Measurements from ENCODE around the gene SOCS1. TPM values are rescaled to one million over a fixed set of nuclear protein-coding genes. Genes with fewer than 3 reads are reported as not detected.

The SOCS1 gene
- total and polyA plus RNA-seq, 4 experiments from 2014 or later = 14.7 to 37.8 (median 17.1) TPM

DNA sequence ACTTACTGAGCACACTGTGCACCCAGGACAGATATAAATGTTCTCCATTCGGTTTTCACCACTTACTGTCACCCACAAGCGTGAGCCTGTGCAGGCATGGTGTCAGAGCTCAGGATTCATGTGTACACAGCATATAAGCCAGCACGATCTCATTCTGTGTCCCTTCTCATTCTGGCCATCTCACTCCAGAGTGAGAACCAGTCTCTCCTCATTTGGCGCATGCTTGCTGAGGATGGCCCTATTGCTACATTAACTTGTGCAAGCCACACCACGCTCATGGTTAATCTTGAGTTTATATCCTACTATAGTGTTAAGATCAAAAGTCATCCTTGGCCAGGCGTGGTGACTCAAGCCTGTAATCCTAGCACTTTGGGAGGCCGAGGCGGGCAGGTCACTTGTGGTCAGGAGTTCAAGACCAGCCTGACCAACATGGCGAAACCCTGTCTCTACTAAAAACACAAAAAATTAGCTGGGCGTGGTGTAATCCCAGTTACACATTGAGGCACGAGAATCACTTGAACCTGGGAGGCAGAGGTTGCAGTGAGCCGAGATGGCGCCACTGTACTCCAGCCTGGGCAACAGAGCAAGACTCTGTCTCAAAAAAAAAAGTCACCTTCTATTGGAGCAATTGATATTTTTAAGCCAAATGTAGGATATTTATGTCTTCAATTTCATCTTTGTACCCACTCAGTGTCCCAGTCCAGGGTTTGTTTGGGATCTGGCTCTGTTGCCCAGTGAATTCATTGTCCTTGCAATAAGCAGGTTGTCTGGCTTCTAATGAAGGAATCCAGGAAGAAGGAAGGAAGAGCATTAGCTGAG lies 20.9 kb downstream of the SOCS1 start:
- POLR2A ChIA-PET (ENCODE audit: partially characterized antibody) = interaction anchor here (1.0 to 7.7 kb wide), 5 partner anchors 10 to 562 kb away, joined by 3 to 127 read pairs (median 5); partner anchors contain the start of genes SOCS1 and ZC3H7A
- Mint-ChIP-seq H3K36me3 (no peaks in the 10 kb centered on the region), H3K27ac (peak overlapping the region; percentile 39 to 93 (median 81)), H3K4me1 (peaks cover 30 to 57% (median 42%) of the 10 kb centered on the region in 4 donors), H3K9me3 (peaks cover 0 to 1% (median 0%) of the 10 kb centered on the region in 8 donors), H3K27me3 (no peaks in the 10 kb centered on the region), H3K4me3 (peak overlapping the region in 4 of 8 donors; percentile 11 to 67 (median 32))
- Histone ChIP-seq H3K4me1 (ENCODE audit: insufficient read depth, low read length) (peaks cover 54% of the 10 kb centered on the region), H3K27me3 (ENCODE audit: insufficient read depth, low read length) (no peaks in the 10 kb centered on the region), H3K36me3 (ENCODE audit: insufficient read depth, low read length) (no peaks in the 10 kb centered on the region), H3K4me3 (ENCODE audit: low read length in 2 of 2) (no peak overlapping the region), H3K27ac (ENCODE audit: low read depth, low read length) (no peak overlapping the region), H3K9me3 (ENCODE audit: control insufficient read depth in 1 of 2, low read length in 2 of 2) (no peaks in the 10 kb centered on the region)
- CTCF ChIA-PET (ENCODE audit: partially characterized antibody) = interaction anchor here (0.9 to 2.9 kb wide), 4 partner anchors 11 to 20 kb away, joined by 4 to 17 read pairs (median 8); partner anchors contain the start of gene SOCS1
- no peak for DNase-seq
- intact Hi-C loops (cut with micrococcal nuclease) = no loop called here

DNA sequence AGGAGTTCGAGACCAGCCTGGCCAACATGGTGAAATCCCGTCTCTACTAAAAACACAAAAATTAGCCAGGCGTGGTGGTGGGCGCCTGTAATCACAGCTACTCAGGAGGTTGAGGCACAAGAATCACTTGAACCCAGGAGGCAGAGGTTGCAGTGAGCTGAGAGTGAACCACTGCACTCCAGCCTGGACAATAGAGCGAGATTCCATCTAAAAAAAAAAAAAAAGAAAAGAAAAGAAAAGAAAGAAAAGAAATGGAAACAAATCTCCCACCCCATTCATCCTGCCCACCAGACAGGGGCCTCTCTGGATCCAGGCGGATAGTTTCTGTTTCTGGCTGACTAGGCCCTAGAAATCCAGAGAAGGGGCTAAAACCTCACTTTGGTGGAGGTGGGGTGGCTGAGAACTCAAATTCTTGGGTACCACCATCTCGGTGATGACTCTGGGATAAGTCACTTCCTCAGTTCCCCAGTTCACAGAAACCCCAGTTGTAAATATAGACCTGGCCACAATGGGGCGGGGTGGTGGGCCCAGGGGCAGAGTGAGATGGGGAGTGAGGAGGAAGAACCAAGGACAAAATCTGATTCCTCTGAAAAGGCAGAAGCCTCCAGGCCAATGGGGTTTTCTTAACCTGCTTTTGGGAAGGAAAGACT lies 22.2 kb downstream of the SOCS1 start:
- H3K4me1 Mint-ChIP-seq = peaks cover 33 to 69% (median 51%) of the 10 kb centered on the region in 4 donors
- H3K4me1 ChIP-seq (ENCODE audit: insufficient read depth, low read length) = peaks cover 57% of the 10 kb centered on the region

DNA sequence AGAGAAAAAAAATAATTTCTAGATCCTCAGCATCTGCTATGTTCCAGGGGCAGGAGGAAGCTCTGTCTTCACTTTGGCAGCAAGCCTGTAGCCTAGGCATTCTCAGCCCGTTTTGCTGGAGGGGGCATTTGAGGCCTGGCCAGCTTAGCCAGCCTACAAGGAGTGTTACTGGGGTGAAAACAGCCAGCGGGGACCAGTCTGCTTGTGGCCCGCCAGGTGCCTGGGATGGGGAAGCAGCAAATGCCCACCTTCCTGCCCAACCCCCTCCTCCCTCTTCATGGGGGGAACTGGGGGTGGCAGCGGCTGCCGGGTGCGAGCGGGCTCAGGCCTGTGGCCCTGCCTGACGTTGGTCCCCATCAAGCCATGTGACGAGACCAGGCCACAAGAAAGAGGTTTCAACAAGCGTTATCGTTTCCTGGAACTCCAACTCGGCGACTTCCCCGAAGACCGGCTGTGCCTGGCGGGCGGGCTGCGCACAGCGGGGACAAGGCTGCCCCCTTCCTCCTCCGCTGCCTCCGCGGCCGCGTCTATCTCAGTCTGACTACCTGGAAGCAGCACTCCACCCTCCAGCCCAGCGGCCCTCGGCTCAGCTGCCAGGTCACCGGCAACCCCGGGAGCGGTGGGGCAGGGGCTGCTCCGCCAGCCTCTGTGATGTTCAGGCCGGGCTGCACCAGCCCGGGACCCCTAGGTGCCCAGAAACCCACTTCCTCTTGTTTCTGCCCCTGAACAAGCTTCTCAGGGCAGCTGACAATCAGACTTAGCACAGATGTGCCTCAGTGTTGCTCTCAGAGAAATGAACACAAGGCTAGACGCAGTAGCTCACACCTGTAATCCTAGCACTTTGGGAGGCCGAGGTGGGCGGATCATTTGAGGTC lies 22.9 kb downstream of the SOCS1 start:
- ChIA-PET CTCF (ENCODE audit: partially characterized antibody) (interaction anchor here (0.9 to 2.9 kb wide), 5 partner anchors 9 to 22 kb away, joined by 3 to 17 read pairs (median 6); partner anchors contain the start of gene SOCS1), POLR2A (ENCODE audit: partially characterized antibody) (interaction anchor here (0.9 to 7.7 kb wide), 5 partner anchors 9 to 122 kb away, joined by 4 to 127 read pairs (median 23); partner anchors contain the start of gene SOCS1)
- peak overlapping the region; percentile 93 to 97 (median 96) for H3K27ac Mint-ChIP-seq
- intact Hi-C loops (cut with micrococcal nuclease) = loop anchor here (1.0 kb wide), 2 partner anchors 8 to 22 kb away; no protein-coding TSS in a partner anchor
- no peaks in the 10 kb centered on the region for H3K9me3 ChIP-seq (ENCODE audit: control insufficient read depth in 1 of 2, low read length in 2 of 2)
- peak overlapping the region; percentile 7 to 47 for H3K4me3 ChIP-seq (ENCODE audit: low read length in 2 of 2)
- H3K4me1 Mint-ChIP-seq = peaks cover 38 to 71% (median 55%) of the 10 kb centered on the region in 4 donors
- no peaks in the 10 kb centered on the region for H3K36me3 ChIP-seq (ENCODE audit: insufficient read depth, low read length)
- H3K9me3 Mint-ChIP-seq = peaks cover 0 to 3% (median 0%) of the 10 kb centered on the region in 8 donors
- peak; percentile 85 to 89 (median 86) for DNase-seq
- peak overlapping the region; percentile 60 to 84 (median 76) for H3K4me3 Mint-ChIP-seq
- H3K4me1 ChIP-seq (ENCODE audit: insufficient read depth, low read length) = peaks cover 57% of the 10 kb centered on the region
- no peaks in the 10 kb centered on the region for H3K27me3 Mint-ChIP-seq
- H3K27me3 ChIP-seq (ENCODE audit: insufficient read depth, low read length) = no peaks in the 10 kb centered on the region
- no peaks in the 10 kb centered on the region for H3K36me3 Mint-ChIP-seq
- H3K27ac ChIP-seq (ENCODE audit: low read depth, low read length) = peak overlapping the region; percentile 73

More for the DNA sequence above, 22.2 kb downstream of the SOCS1 start:
- H3K27ac Mint-ChIP-seq = peak overlapping the region; percentile 93 to 97 (median 96)
- POLR2A ChIA-PET (ENCODE audit: partially characterized antibody) = interaction anchor here (1.2 to 7.7 kb wide), 5 partner anchors 10 to 563 kb away, joined by 3 to 127 read pairs (median 23); partner anchors contain the start of genes SOCS1 and ZC3H7A
- Histone ChIP-seq H3K36me3 (ENCODE audit: insufficient read depth, low read length) (no peaks in the 10 kb centered on the region), H3K4me3 (ENCODE audit: low read length in 2 of 2) (peak overlapping the region in 1 of 2 donors; percentile 47), H3K27me3 (ENCODE audit: insufficient read depth, low read length) (no peaks in the 10 kb centered on the region), H3K27ac (ENCODE audit: low read depth, low read length) (peak overlapping the region; percentile 73), H3K9me3 (ENCODE audit: control insufficient read depth in 1 of 2, low read length in 2 of 2) (no peaks in the 10 kb centered on the region)
- H3K4me3 Mint-ChIP-seq = peak overlapping the region; percentile 60 to 84 (median 76)
- H3K9me3 Mint-ChIP-seq = peaks cover 0 to 3% (median 0%) of the 10 kb centered on the region in 8 donors
- H3K36me3 Mint-ChIP-seq = no peaks in the 10 kb centered on the region
- DNase-seq = peak in 2 of 5 donors; percentile 17 to 54
- H3K27me3 Mint-ChIP-seq = no peaks in the 10 kb centered on the region
- CTCF ChIA-PET (ENCODE audit: partially characterized antibody) = interaction anchor here (0.9 to 2.9 kb wide), 5 partner anchors 9 to 21 kb away, joined by 3 to 17 read pairs (median 6); partner anchors contain the start of gene SOCS1
- intact Hi-C loops (cut with micrococcal nuclease) = loop anchor here (1.0 kb wide), 2 partner anchors 9 to 21 kb away; no protein-coding TSS in a partner anchor

DNA sequence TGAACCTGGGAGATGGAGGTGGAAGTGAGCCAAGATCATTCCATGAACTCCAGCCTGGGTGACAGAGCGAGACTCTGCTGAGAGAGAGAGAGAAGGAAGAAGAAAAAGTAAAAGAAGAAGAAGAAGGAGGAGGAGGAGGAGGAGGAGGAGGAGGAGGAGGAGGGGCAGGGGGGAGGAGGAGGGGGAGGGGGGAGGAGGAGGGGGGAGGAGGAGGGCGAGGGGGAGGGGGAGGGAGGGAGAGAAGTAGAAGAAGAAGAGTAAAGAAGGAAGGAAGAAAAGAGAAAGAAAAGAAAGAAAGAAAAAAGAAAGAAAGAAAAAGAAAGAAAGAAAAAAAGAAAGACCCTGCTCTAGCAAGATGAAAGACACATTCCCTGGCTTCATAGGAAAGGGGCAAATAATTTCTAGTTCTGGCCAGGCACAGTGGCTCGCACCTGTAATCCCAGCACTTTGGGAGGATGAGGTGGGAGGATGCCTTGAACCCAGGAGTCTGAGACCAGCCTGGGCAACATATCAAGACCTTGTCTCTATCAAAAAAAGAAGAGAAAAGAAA lies 23.6 kb downstream of the SOCS1 start:
- H3K4me3 Mint-ChIP-seq = peak overlapping the region; percentile 60 to 84 (median 76)
- Histone ChIP-seq H3K9me3 (ENCODE audit: control insufficient read depth in 1 of 2, low read length in 2 of 2) (no peaks in the 10 kb centered on the region), H3K4me3 (ENCODE audit: low read length in 2 of 2) (peak overlapping the region in 1 of 2 donors; percentile 47), H3K36me3 (ENCODE audit: insufficient read depth, low read length) (no peaks in the 10 kb centered on the region), H3K27me3 (ENCODE audit: insufficient read depth, low read length) (no peaks in the 10 kb centered on the region), H3K4me1 (ENCODE audit: insufficient read depth, low read length) (peaks cover 57% of the 10 kb centered on the region), H3K27ac (ENCODE audit: low read depth, low read length) (peak overlapping the region; percentile 73)
- intact Hi-C loops (cut with micrococcal nuclease) = no loop called here
- H3K4me1 Mint-ChIP-seq = peaks cover 38 to 71% (median 55%) of the 10 kb centered on the region in 4 donors
- ChIA-PET POLR2A (ENCODE audit: partially characterized antibody) (interaction anchor here (0.9 to 7.7 kb wide), 3 partner anchors 19 to 122 kb away, joined by 4 to 127 read pairs (median 25); partner anchors contain the start of gene SOCS1), CTCF (ENCODE audit: partially characterized antibody) (interaction anchor here (2.7 to 2.9 kb wide), 2 partner anchors 8 to 23 kb away, joined by 10 to 17 read pairs; partner anchors contain the start of gene SOCS1)
- DNase-seq = no peak
- peak overlapping the region; percentile 93 to 97 (median 96) for H3K27ac Mint-ChIP-seq
- H3K9me3 Mint-ChIP-seq = peaks cover 0 to 3% (median 0%) of the 10 kb centered on the region in 8 donors
- H3K27me3 Mint-ChIP-seq = no peaks in the 10 kb centered on the region
- H3K36me3 Mint-ChIP-seq = no peaks in the 10 kb centered on the region

DNA sequence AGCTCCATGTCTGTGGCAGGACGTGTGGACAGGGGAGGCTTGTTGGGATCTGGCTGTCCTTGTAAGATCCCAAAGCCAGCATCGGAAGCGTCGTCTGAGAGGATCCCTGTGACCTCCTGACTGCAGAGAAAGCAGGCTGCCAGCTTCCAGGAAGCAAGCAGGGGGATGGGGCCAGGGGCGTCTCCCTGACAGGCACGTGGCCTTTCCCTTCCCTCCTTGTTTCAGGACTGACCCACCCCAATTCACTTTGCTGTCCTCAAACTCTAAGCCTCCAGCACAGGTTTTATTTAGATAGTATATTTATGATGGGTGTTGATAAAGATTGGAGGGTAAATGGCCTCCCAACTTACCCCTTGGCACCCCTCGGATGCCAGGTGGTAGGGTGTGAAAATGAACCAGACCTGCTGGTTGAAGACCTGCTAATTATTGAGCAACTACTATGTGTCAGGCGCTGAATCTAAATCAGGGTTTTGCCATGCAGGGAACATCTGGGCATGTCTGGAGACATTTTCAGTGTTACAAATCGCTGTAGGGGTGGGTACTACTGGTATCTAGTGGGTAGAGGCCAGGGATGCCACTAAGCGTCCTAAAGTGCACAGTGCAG lies 24.5 kb downstream of the SOCS1 start:
- intact Hi-C loops (cut with micrococcal nuclease) = no loop called here
- Histone ChIP-seq H3K4me1 (ENCODE audit: insufficient read depth, low read length) (peaks cover 57% of the 10 kb centered on the region), H3K27ac (ENCODE audit: low read depth, low read length) (no peak overlapping the region), H3K4me3 (ENCODE audit: low read length in 2 of 2) (no peak overlapping the region), H3K36me3 (ENCODE audit: insufficient read depth, low read length) (no peaks in the 10 kb centered on the region), H3K9me3 (ENCODE audit: control insufficient read depth in 1 of 2, low read length in 2 of 2) (no peaks in the 10 kb centered on the region), H3K27me3 (ENCODE audit: insufficient read depth, low read length) (no peaks in the 10 kb centered on the region)
- no peak for DNase-seq
- H3K4me3 Mint-ChIP-seq = peak overlapping the region in 5 of 8 donors; percentile 18 to 40 (median 31)
- ChIA-PET POLR2A (ENCODE audit: partially characterized antibody) (interaction anchor here (2.6 to 7.7 kb wide), 2 partner anchors 20 to 25 kb away, joined by 25 to 127 read pairs; partner anchors contain the start of gene SOCS1), CTCF (ENCODE audit: partially characterized antibody) (interaction anchor here (0.9 kb wide), 1 partner anchor 25 kb away, joined by 4 read pairs; the partner anchor contains the start of gene SOCS1)
- H3K27ac Mint-ChIP-seq = peak overlapping the region; percentile 64 to 96 (median 87)
- no peaks in the 10 kb centered on the region for H3K36me3 Mint-ChIP-seq
- H3K27me3 Mint-ChIP-seq = no peaks in the 10 kb centered on the region
- peaks cover 0 to 3% (median 0%) of the 10 kb centered on the region in 8 donors for H3K9me3 Mint-ChIP-seq
- H3K4me1 Mint-ChIP-seq = peaks cover 38 to 74% (median 55%) of the 10 kb centered on the region in 4 donors

Measured in CD4-positive, alpha-beta memory T cell (primary cell).